GM12875 (cell line): ENCODE measurements around the gene MCOLN1.

Experiments
- H3K4me3 ChIP-seq: one replicate; pipeline ENCODE4 v1.5.1; 2011; ENCODE audit warnings: low read depth, low read length, control low read depth
- TF ChIP-seq, protein P1 (sequence below): IDR thresholded peaks from 2 replicates; pipeline ENCODE4 v1.5.1; 2011; ENCODE audit warnings: low read depth, mild to moderate bottlenecking, control low read depth, inconsistent platforms, low read length, moderate library complexity, borderline replicate concordance; ENCODE audit not compliant: insufficient read depth

The MCOLN1 gene

DNA sequence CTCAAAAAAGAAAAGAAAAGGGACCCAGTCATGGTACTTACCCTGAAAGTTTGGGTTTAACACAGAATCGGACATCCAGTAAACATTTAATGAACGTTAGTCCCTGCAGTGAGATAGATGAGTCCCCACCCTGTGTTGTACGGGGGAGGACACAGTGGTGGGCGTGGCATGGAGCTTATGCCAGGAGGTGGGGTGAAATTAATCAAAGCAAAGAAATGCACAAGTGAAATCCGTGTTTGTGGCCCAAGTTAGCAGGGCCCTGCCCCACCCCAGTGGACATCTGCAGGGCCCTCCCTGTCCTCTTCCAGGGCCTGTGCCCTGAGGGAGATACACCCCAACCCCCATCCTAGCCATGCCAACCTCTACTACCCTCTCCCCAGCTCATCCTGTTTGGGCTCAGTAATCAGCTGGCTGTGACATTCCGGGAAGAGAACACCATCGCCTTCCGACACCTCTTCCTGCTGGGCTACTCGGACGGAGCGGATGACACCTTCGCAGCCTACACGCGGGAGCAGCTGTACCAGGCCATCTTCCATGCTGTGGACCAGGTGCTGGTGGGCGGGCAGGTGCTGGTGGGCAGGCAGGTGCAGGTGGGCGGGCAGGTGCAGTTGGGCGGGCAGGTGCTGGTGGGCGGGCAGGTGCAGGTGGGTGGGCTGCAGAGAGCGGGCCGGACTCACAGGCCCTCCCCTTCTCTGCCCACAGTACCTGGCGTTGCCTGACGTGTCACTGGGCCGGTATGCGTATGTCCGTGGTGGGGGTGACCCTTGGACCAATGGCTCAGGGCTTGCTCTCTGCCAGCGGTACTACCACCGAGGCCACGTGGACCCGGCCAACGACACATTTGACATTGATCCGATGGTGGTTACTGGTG lies 3.9 kb downstream of the MCOLN1 start:
- no peak overlapping the region for H3K4me3 ChIP-seq
- TF ChIP-seq, protein P1, sequence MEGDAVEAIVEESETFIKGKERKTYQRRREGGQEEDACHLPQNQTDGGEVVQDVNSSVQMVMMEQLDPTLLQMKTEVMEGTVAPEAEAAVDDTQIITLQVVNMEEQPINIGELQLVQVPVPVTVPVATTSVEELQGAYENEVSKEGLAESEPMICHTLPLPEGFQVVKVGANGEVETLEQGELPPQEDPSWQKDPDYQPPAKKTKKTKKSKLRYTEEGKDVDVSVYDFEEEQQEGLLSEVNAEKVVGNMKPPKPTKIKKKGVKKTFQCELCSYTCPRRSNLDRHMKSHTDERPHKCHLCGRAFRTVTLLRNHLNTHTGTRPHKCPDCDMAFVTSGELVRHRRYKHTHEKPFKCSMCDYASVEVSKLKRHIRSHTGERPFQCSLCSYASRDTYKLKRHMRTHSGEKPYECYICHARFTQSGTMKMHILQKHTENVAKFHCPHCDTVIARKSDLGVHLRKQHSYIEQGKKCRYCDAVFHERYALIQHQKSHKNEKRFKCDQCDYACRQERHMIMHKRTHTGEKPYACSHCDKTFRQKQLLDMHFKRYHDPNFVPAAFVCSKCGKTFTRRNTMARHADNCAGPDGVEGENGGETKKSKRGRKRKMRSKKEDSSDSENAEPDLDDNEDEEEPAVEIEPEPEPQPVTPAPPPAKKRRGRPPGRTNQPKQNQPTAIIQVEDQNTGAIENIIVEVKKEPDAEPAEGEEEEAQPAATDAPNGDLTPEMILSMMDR = no peak

DNA sequence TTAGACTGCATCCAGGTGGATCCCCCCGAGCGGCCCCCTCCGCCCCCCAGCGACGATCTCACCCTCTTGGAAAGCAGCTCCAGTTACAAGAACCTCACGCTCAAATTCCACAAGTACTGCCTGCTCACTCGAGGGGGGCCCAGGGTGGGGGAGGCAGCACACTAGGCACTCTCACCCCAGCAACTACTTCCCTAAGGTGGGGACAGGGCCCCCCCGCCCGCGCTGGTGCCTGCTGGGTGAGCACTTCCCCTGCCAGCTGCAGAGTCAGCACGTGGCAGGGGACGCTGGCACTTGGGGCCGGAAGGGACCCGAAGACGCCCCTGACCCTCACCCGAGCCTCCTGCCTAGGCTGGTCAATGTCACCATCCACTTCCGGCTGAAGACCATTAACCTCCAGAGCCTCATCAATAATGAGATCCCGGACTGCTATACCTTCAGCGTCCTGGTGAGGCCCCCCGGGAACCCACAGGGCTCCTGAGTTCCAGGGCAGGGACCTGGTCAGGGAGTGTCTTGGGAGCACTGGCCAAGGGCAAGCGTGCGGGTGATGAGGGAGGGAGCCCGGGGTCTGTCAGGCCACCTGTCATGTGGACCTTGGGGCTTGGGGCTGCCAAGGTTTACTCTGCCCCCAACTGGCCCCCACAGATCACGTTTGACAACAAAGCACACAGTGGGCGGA lies 5.2 kb downstream of the MCOLN1 start:
- TF ChIP-seq, protein P1 = no peak
- H3K4me3 ChIP-seq = no peak overlapping the region

- TF ChIP-seq, protein P1 = no peak
Observed at GRCh38 chr19:7528192-7528519, 5.7 kb downstream of the MCOLN1 start.

DNA sequence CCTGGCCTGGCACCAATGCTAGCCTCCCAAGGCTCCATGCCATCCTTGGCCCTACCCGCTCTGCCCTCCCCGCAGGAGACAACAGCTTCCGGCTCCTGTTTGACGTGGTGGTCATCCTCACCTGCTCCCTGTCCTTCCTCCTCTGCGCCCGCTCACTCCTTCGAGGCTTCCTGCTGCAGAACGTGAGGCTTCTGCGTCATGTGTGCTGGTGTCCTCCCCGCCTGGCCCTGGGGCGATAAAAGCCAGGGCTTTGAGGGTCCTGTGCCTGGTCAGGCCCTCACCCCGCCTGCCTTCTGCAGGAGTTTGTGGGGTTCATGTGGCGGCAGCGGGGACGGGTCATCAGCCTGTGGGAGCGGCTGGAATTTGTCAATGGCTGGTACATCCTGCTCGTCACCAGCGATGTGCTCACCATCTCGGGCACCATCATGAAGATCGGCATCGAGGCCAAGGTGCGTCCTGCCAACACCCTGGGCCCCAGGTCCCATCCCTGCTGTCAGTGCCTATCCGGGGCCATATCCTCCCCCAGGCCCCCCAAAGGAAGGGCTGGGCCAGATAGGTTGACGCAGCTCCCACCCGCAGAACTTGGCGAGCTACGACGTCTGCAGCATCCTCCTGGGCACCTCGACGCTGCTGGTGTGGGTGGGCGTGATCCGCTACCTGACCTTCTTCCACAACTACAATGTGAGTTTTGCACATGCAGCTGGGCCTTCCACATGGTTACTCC lies 6.3 kb downstream of the MCOLN1 start:
- TF ChIP-seq, protein P1 = no peak
- no peak overlapping the region for H3K4me3 ChIP-seq

More at GRCh38 chr19:7528192-7528519, 5.7 kb downstream of the MCOLN1 start:
- no peak overlapping the region for H3K4me3 ChIP-seq

DNA sequence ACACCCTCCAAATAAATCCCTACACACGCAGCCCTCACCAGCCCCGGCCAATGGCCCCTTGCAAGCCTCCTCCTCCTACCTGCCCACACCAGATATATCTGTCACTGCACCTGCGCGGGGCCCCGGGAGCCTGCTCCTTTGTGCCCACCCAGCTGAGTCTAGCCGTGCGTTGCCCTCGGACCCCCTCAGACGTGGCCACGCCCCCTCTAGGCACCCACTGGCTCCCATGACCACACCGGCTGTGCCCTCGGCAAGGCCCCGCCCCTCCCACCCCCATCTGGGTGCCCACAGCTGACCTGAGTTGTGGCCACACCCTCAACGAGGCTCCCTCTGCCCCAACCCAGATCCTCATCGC lies 6.8 kb downstream of the MCOLN1 start:
- no peak overlapping the region for H3K4me3 ChIP-seq
- TF ChIP-seq, protein P1 = no peak

- TF ChIP-seq, protein P1 = no peak
- no peak overlapping the region for H3K4me3 ChIP-seq
Observed at GRCh38 chr19:7529610-7530490, 7.4 kb downstream of the MCOLN1 start.
